Measurements from ENCODE around the gene EFS.

EFS gene

GRCh38 chr14:23324993-23325392, 40.0 kb downstream of the EFS start:
- DNase-seq = no peak

- DNase-seq = no peak
These were observed 40.5 kb downstream of the EFS start for GRCh38 chr14:23324455-23324846.

- DNase-seq = no peak
These were observed 41.0 kb downstream of the EFS start for GRCh38 chr14:23323838-23324454.

- no peak for DNase-seq
These were observed 42.1 kb downstream of the EFS start for GRCh38 chr14:23322568-23323517.

GRCh38 chr14:23321572-23322547, 43.1 kb downstream of the EFS start:
- DNase-seq = peak; percentile 49

- DNase-seq = peak; percentile 99
These were observed 44.1 kb downstream of the EFS start, which contains the start of gene PABPN1 for GRCh38 chr14:23320584-23321571. Gene PABPN1, plus strand, starts transcription at chr14:23321457. Its CDS starts 13 bp downstream, at chr14:23321470.

- no peak for DNase-seq
These were observed 45.0 kb downstream of the EFS start for GRCh38 chr14:23319746-23320583.

GRCh38 chr14:23316300-23316699, 48.7 kb downstream of the EFS start:
- DNase-seq = no peak

- no peak for DNase-seq
These were observed 54.4 kb downstream of the EFS start for GRCh38 chr14:23310546-23310945.

GRCh38 chr14:23308721-23309445, 56.1 kb downstream of the EFS start:
- DNase-seq = no peak

- DNase-seq = no peak
These were observed 57.0 kb downstream of the EFS start for GRCh38 chr14:23307687-23308644.

GRCh38 chr14:23307146-23307530, 57.8 kb downstream of the EFS start:
- no peak for DNase-seq

GRCh38 chr14:23306412-23307145, 58.4 kb downstream of the EFS start, which contains the start of gene BCL2L2:
Gene BCL2L2, plus strand, starts transcription at chr14:23306833. Its CDS starts 935 bp downstream, at chr14:23307768.
- no peak for DNase-seq

All from CD4-positive, alpha-beta T cell treated with Interleukin-10 for 1 hour (primary cell).